ENCODE data around the gene ITSN1.
"Not testable (repeated sequence)": the region's sequence is repeated elsewhere in the genome, so short reads cannot be mapped to it uniquely, and the experiment has no call there.

The ITSN1 gene

DNA sequence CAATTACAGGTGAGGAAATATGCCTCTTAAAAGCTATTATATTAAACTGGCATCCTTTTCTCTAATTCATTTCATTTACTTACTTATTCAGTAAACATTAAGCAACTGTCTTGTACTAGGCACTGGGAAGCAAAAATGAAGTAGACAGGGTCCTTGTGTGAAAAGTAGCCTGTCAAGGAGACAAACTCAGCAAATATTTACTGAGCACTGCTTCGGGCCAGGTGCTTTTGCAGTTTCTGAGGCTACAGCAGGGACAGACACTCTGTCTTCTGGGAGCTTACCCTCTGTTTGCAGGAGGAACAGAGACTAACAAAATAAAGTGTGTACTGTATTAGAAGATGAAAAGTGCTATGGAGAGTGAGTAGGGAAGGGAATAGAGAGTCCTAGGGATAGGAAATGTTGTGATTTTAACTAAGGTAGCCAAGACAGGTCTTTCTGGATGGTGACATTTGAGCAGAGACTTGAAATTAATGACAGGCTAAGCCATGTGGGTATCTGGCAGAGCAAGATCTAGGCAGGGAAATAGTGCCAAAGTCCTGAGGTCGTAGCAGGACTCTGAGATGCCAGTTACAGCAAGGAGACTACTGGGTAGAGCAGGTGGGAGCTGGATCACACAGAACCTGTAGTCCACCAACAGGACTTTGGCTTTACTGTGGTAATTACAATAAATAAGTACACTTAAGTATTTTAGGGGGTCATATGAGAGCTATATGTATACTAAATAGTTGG lies 133.0 kb downstream of the ITSN1 start:
- no peak for DNase-seq

GRCh38 chr21:33780631-33781030 lies 138.3 kb downstream of the ITSN1 start:
- DNase-seq: no peak

- DNase-seq: no peak
Observed at GRCh38 chr21:33781121-33781520, 138.8 kb downstream of the ITSN1 start.

GRCh38 chr21:33783187-33783979 lies 141.1 kb downstream of the ITSN1 start:
- no peak for DNase-seq

- no peak for DNase-seq
Observed at GRCh38 chr21:33787431-33787830, 145.1 kb downstream of the ITSN1 start.

GRCh38 chr21:33788438-33788837 lies 146.1 kb downstream of the ITSN1 start:
- not testable (repeated sequence) for DNase-seq

GRCh38 chr21:33789697-33790096 lies 147.4 kb downstream of the ITSN1 start:
- peak; percentile 10 for DNase-seq

GRCh38 chr21:33791073-33791472 lies 148.8 kb downstream of the ITSN1 start:
- no peak for DNase-seq

DNA sequence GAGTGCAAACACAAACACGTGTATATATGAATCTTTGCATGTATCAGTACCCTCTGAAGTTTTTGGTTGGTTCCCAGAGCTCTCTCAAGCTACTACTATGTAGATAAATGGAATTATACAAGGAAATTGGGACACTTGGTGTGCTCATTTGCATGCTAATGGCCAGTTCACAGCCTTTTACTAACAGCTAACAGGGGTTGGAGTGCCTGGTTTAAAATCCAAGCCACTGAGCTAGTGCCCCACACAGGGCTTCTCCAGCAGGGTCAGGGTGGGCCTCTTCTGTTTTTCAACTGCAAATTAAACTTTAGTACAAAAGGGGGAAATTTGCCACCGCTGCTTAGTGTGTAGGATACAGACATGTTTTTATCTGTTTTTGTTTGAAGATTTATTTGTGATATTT lies 152.3 kb downstream of the ITSN1 start:
- no peak for DNase-seq

- DNase-seq: no peak
Observed at GRCh38 chr21:33797565-33797964, 155.3 kb downstream of the ITSN1 start.

- no peak for DNase-seq
Observed at GRCh38 chr21:33799378-33800090, 157.2 kb downstream of the ITSN1 start.

DNA sequence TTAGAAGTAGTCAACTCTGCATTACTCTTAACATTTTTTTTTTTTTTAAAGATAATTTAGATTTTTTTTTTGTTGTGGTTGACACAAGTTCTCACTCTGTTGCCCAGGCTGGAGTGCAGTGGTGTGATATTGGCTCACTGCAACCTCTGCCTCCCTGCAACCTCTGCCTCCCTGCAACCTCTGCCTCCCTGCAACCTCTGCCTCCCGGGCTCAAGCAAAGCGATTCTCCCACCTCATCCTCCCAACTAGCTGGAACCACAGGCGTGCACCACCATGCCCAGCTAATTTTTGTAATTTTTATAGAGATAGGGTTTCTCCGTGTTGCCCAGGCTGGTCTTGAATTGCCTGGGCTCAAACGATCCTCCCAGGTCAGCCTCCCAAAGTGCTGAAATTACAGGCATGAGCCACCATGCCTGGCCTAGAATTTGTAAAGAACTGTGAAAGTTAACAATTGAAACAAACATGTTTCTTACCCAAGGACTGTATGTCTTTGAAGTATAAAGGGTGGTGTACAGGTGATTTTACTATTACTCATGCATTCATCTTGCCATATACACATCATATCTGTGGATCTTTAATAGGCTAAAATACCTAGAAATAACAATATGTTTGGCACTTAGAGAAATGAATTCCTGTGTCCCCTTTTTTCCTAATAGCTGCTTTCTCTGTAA lies 158.6 kb downstream of the ITSN1 start:
- DNase-seq: no peak

DNA sequence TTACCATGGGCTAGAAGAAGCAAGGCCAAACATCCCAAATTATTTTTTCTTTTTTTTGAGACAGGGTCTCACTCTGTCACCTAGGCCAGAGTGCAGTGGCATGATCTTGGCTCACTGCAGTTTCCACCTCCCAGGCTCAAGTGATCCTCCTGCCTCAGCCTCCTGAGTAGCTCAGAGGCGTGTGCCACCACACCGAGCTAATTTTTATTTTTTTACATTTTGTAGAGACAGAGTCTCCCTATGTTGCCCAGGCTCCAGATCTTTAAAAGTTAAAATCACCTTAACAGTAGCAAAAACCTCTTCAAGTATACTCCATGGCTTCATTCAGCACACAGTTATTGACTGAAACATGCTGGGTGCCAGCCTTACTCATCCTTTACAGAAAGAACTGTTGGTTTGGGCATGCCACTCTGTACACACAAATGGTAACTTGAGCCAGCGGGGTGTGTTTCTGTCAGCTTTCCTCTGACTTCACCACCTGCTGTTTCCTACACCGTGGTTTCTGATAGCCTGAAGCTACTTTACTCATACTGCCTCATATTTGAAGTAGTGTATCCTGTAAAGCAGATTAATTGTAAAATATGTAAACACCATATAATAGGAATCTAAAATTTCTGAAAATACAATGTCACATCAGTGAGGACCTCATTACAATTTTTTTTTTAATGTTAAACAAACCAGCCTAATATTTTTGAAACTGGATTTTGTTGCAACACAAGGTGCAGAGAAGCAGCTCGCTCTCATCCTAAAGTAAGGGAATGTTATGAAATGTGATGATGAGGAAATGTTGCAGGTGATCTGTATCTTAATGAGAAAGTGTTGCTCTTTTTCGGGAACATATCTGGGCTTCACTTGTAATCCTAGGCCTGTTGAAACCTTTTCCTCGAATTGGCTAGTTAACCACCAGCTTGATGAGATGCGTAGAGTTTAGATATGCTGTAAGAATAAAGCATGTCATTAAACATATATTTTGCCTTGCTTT lies 159.4 kb downstream of the ITSN1 start:
- DNase-seq: no peak

DNA sequence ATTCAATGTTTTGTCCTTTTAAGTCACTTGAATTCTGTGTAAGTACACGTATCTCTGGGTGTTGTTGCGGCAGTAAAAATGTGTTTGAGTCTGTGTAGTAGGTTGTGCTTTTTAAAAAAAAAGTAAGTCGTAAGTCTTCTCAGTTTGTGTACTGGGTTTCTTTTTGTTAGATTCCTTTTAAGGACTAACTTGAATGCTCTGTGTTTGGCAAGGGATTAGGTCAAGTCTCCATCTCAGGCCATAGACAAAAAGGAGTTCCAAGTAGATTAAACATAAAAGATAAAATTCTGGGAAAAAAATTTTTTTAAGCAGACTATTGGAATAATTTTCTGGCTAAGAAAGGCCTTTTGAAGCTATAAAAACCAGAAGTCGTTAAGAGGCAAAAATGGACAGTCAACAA lies 160.2 kb downstream of the ITSN1 start:
- DNase-seq: no peak

DNA sequence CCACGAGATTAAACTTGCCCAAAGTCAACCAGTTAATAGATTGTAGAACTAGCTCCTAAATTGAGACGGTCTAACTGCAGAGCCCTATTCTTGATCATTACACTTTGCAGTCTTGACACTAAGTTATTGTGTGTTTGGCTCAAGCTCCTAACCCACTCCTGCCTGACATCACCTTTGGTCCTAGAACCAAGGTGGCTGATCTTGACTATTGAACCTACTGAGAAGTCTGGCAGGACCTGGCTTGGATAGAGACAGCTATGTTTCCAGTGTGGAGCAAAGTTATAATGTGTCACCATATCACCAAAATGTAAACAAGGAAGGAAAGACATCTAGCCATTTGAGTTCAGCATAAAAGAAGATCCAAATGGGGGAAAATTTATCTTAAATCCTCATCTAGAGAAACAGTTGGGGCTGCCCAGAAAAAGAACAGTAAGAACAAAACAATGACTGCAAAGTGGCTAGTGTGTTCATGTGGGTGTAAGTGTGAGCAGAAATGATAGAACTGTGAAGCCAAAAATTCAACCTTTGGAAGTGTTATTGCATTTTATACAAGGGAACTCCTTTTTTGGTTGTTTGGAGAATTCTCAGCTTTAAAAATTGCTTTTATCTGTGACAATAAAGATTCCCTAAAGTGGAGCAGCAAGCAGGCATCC lies 166.5 kb downstream of the ITSN1 start:
- no peak for DNase-seq

DNA sequence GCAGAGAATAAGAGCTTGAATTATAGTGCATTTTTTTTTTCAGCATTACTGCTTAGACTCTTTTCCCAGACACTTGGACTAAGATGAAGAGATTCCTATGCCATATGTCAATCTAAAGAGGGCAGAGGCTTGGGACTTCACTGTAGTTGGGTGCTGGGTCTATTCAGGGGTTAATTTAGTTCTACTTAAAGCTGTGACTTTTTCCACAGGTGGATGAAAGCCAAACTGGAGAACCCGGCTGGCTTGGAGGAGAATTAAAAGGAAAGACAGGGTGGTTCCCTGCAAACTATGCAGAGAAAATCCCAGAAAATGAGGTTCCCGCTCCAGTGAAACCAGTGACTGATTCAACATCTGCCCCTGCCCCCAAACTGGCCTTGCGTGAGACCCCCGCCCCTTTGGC lies 168.5 kb downstream of the ITSN1 start:
- no peak for DNase-seq

DNA sequence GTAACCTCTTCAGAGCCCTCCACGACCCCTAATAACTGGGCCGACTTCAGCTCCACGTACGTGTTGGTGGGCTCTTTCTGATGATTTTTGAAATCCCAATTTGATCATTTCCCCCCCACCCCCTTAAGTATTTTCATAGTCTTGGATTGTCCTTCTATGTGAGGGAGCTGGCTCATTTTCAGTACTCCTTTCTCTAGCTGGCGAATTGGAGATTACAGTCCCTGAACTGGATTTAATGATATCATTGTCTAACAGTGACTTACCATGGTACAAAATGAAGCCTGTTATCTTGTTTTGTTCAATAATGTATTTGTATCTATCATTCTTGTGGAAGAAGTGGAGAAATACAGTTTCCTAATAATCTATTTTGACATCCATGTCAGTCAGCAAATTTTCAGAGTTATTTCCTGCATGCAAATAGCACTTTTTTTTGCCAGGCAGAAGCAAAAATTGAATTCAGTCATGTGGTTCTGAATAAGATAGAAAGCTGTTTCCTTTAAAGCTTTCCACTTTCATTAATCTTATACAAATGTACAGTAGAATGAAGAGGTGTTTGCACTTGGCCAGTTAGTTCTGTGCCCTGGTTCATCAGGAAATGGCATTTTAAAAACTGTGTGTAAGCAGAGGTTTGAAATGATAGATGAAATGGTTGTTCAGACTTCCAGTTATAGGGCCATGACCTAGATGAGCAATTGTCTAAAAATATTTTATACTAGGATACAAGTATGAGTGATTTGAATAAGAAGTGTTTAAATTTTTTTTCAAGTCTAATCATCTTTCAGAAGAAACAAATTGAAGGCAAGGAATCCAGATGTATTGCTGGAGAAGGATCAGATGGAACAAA lies 169.1 kb downstream of the ITSN1 start:
- peak; percentile 47 for DNase-seq

DNA sequence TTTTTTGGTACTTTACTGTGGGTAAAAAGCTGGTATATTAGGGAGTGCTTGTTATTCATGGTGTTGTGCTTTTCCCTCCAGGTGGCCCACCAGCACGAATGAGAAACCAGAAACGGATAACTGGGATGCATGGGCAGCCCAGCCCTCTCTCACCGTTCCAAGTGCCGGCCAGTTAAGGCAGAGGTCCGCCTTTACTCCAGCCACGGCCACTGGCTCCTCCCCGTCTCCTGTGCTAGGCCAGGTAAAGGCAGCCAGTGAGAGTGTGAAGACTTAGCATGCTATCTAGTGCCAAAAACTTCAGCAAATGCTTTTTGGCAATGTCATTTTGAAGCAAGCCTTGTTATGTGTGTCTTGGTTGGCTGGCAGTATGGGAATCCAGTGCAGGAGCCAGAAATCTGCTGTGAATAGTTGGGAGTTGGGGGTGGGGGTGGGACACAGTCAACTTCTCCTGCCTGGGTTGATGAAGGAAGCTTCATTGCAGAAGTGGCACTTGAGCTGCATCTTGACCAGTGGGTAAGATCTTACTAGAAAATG lies 171.6 kb downstream of the ITSN1 start:
- DNase-seq: no peak

DNA sequence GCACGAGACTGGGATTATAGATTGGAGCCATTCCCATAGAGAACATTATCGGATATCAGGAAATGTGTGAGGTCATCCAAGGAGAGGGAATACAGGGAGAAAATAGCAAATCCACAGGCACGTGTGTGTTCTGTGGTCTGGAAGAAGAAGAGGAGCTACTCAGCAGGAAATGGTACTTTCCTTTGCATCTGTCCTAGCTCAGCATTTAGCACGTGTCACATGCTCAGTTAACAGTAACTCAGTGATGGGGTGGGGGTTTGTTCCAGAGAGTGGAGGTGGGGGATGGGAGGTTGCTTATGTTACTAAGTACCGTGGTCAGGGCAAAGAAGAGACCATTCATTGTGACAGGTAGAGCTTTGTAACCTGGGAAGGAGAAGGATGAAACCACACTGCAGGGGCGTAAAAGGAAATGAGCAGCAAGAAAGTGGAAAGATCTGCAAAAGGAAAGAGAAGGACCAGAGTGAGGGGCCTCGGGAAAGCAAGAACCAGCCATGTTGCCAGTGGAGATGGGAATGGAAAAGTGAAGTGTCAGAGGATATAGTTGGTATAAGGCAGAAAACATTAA lies 172.9 kb downstream of the ITSN1 start:
- no peak for DNase-seq

- no peak for DNase-seq
Observed at GRCh38 chr21:33816174-33816573, 173.9 kb downstream of the ITSN1 start.
